IPS-18a (cell line): ENCODE results near the gene KLHDC7B.

Experiments used
- H3K27ac ChIP-seq: one replicate; pipeline ENCODE4 v1.5.1; 2013; ENCODE audit warnings: low read length
- H3K27me3 ChIP-seq: one replicate; pipeline ENCODE4 v1.6.1; 2013; ENCODE audit warnings: mild to moderate bottlenecking, low read length; ENCODE audit not compliant: control insufficient read depth, insufficient read depth
- H3K36me3 ChIP-seq: one replicate; pipeline ENCODE4 v1.6.1; 2013; ENCODE audit warnings: low read depth, low read length; ENCODE audit not compliant: control insufficient read depth
- H3K4me1 ChIP-seq: one replicate; pipeline ENCODE4 v1.6.1; 2013; ENCODE audit warnings: low read depth, low read length; ENCODE audit not compliant: control insufficient read depth
- H3K4me3 ChIP-seq: one replicate; pipeline ENCODE4 v1.5.1; 2013; ENCODE audit warnings: low read length
- H3K9ac ChIP-seq: one replicate; pipeline ENCODE4 v1.6.1; 2013; ENCODE audit warnings: mild to moderate bottlenecking, low read length, moderate library complexity
- H3K9me3 ChIP-seq: one replicate; pipeline ENCODE4 v1.6.1; 2013; ENCODE audit warnings: low read depth, low read length; ENCODE audit not compliant: control insufficient read depth

Gene KLHDC7B

GRCh38 chr22:50520826-50521453, 24.8 kb upstream of the KLHDC7B start:
- no peaks in the 10 kb centered on the region for H3K9me3 ChIP-seq
- no peak overlapping the region for H3K27ac ChIP-seq
- peaks cover 45% of the 10 kb centered on the region for H3K36me3 ChIP-seq
- H3K4me3 ChIP-seq = no peak overlapping the region
- no peaks in the 10 kb centered on the region for H3K4me1 ChIP-seq
- H3K9ac ChIP-seq = no peak overlapping the region
- H3K27me3 ChIP-seq = no peaks in the 10 kb centered on the region

GRCh38 chr22:50521710-50522109, 24.0 kb upstream of the KLHDC7B start:
- Histone ChIP-seq H3K4me1 (peaks cover 2% of the 10 kb centered on the region), H3K27me3 (peaks cover 3% of the 10 kb centered on the region), H3K9ac (no peak overlapping the region), H3K4me3 (no peak overlapping the region), H3K27ac (no peak overlapping the region), H3K9me3 (no peaks in the 10 kb centered on the region), H3K36me3 (peaks cover 41% of the 10 kb centered on the region)

GRCh38 chr22:50522208-50522805, 23.4 kb upstream of the KLHDC7B start:
- Histone ChIP-seq H3K27ac (no peak overlapping the region), H3K27me3 (peaks cover 9% of the 10 kb centered on the region), H3K9me3 (no peaks in the 10 kb centered on the region), H3K4me1 (peaks cover 3% of the 10 kb centered on the region), H3K4me3 (no peak overlapping the region), H3K36me3 (peaks cover 40% of the 10 kb centered on the region), H3K9ac (no peak overlapping the region)

GRCh38 chr22:50522806-50523438, 22.8 kb upstream of the KLHDC7B start:
- H3K27ac ChIP-seq = no peak overlapping the region
- H3K9ac ChIP-seq = no peak overlapping the region
- peaks cover 3% of the 10 kb centered on the region for H3K4me1 ChIP-seq
- H3K27me3 ChIP-seq = peaks cover 15% of the 10 kb centered on the region
- peaks cover 37% of the 10 kb centered on the region for H3K36me3 ChIP-seq
- no peaks in the 10 kb centered on the region for H3K9me3 ChIP-seq
- no peak overlapping the region for H3K4me3 ChIP-seq

- Histone ChIP-seq H3K4me3 (no peak overlapping the region), H3K27me3 (peaks cover 20% of the 10 kb centered on the region), H3K9me3 (no peaks in the 10 kb centered on the region), H3K4me1 (peaks cover 3% of the 10 kb centered on the region), H3K36me3 (peaks cover 33% of the 10 kb centered on the region), H3K27ac (no peak overlapping the region), H3K9ac (no peak overlapping the region)
Measured at GRCh38 chr22:50523458-50523805, 22.3 kb upstream of the KLHDC7B start.

- Histone ChIP-seq H3K27ac (no peak overlapping the region), H3K9me3 (no peaks in the 10 kb centered on the region), H3K4me3 (peak overlapping the region; percentile 75), H3K36me3 (peaks cover 29% of the 10 kb centered on the region), H3K4me1 (peaks cover 3% of the 10 kb centered on the region), H3K9ac (no peak overlapping the region), H3K27me3 (peaks cover 27% of the 10 kb centered on the region)
Measured at GRCh38 chr22:50523806-50524675, 21.7 kb upstream of the KLHDC7B start.

- H3K4me1 ChIP-seq = peaks cover 3% of the 10 kb centered on the region
- peak overlapping the region; percentile 62 for H3K9ac ChIP-seq
- H3K27me3 ChIP-seq = peaks cover 33% of the 10 kb centered on the region
- no peak overlapping the region for H3K27ac ChIP-seq
- no peaks in the 10 kb centered on the region for H3K9me3 ChIP-seq
- H3K4me3 ChIP-seq = peak overlapping the region; percentile 75
- peaks cover 23% of the 10 kb centered on the region for H3K36me3 ChIP-seq
Measured at GRCh38 chr22:50524676-50525103, 21.0 kb upstream of the KLHDC7B start.

- Histone ChIP-seq H3K4me3 (peak within 1 kb of the TSS; percentile 75), H3K27ac (no peak within 1 kb of the TSS), H3K4me1 (peaks cover 3% of the 10 kb centered on the region), H3K36me3 (peaks cover 23% of the 10 kb centered on the region), H3K9ac (peak within 1 kb of the TSS; percentile 62), H3K27me3 (peaks cover 39% of the 10 kb centered on the region), H3K9me3 (no peaks in the 10 kb centered on the region)
Measured at GRCh38 chr22:50525104-50525857, 20.4 kb upstream of the KLHDC7B start, which contains the start of gene SCO2. TSS of gene SCO2 (minus strand) at chr22:50525598. CDS start at chr22:50524411, 1,187 bp downstream.

- H3K9me3 ChIP-seq = no peaks in the 10 kb centered on the region
- no peak overlapping the region for H3K27ac ChIP-seq
- H3K4me3 ChIP-seq = peak overlapping the region; percentile 75
- peak overlapping the region; percentile 62 for H3K9ac ChIP-seq
- peaks cover 3% of the 10 kb centered on the region for H3K4me1 ChIP-seq
- peaks cover 23% of the 10 kb centered on the region for H3K36me3 ChIP-seq
- H3K27me3 ChIP-seq = peaks cover 44% of the 10 kb centered on the region
Measured at GRCh38 chr22:50525858-50526107, 19.9 kb upstream of the KLHDC7B start.

- Histone ChIP-seq H3K27me3 (peaks cover 49% of the 10 kb centered on the region), H3K27ac (no peak overlapping the region), H3K9ac (peak overlapping the region; percentile 62), H3K4me1 (peaks cover 6% of the 10 kb centered on the region), H3K36me3 (peaks cover 18% of the 10 kb centered on the region), H3K4me3 (peak overlapping the region; percentile 75), H3K9me3 (no peaks in the 10 kb centered on the region)
Measured at GRCh38 chr22:50526108-50526833, 19.4 kb upstream of the KLHDC7B start.
